HEK293T (cell line): ENCODE results near the gene SYT2.
"Not testable (repeated sequence)": the region's sequence is repeated elsewhere in the genome, so short reads cannot be mapped to it uniquely, and the experiment has no call there.

Experiments used
- ARNT ChIP-seq: fragments of 450-650 bp; IDR thresholded peaks from 2 replicates; pipeline ENCODE4 v1.6.1; 2017; ENCODE audit warnings: mild to moderate bottlenecking
- BHLHE40 ChIP-seq: fragments of 450-650 bp; IDR thresholded peaks from 2 replicates; pipeline ENCODE4 v1.6.1; 2016; ENCODE audit warnings: mild to moderate bottlenecking, moderate library complexity, borderline replicate concordance
- CTBP1 ChIP-seq: fragments of 450-650 bp; IDR thresholded peaks from 2 replicates; pipeline ENCODE4 v1.6.1; 2016; ENCODE audit warnings: borderline replicate concordance
- ELF4 ChIP-seq: fragments of 450-650 bp; IDR thresholded peaks from 2 replicates; pipeline ENCODE4 v1.6.1; 2017; ENCODE audit warnings: antibody characterized with exemption
- FOXK2 ChIP-seq: fragments of 450-650 bp; IDR thresholded peaks from 2 replicates; pipeline ENCODE4 v1.6.1; 2016; ENCODE audit warnings: mild to moderate bottlenecking
- FOXM1 ChIP-seq: fragments of 450-650 bp; IDR thresholded peaks from 2 replicates; pipeline ENCODE4 v1.6.1; 2017; ENCODE audit warnings: mild to moderate bottlenecking, borderline replicate concordance
- HDGF ChIP-seq: fragments of 450-650 bp; IDR thresholded peaks from 2 replicates; pipeline ENCODE4 v1.6.1; 2017; ENCODE audit warnings: antibody characterized with exemption, borderline replicate concordance
- L3MBTL2 ChIP-seq: fragments of 450-650 bp; conservative IDR thresholded peaks from 2 replicates; pipeline ENCODE4 v1.6.1; 2016; ENCODE audit warnings: mild to moderate bottlenecking
- LEF1 ChIP-seq: fragments of 450-650 bp; IDR thresholded peaks from 2 replicates; pipeline ENCODE4 v1.6.1; 2017; ENCODE audit warnings: mild to moderate bottlenecking, borderline replicate concordance
- PKNOX1 ChIP-seq: fragments of 450-650 bp; IDR thresholded peaks from 2 replicates; pipeline ENCODE4 v1.6.1; 2016
- SP1 ChIP-seq: fragments of 450-650 bp; IDR thresholded peaks from 2 replicates; pipeline ENCODE4 v1.6.1; 2017
- SUZ12 ChIP-seq: fragments of 450-650 bp; IDR thresholded peaks from 2 replicates; pipeline ENCODE4 v1.6.1; 2016; ENCODE audit warnings: mild to moderate bottlenecking
- TARDBP ChIP-seq: fragments of 450-650 bp; IDR thresholded peaks from 2 replicates; pipeline ENCODE4 v1.6.1; 2016
- ZNF384 ChIP-seq: fragments of 450-650 bp; IDR thresholded peaks from 2 replicates; pipeline ENCODE4 v1.6.1; 2016

DNA sequence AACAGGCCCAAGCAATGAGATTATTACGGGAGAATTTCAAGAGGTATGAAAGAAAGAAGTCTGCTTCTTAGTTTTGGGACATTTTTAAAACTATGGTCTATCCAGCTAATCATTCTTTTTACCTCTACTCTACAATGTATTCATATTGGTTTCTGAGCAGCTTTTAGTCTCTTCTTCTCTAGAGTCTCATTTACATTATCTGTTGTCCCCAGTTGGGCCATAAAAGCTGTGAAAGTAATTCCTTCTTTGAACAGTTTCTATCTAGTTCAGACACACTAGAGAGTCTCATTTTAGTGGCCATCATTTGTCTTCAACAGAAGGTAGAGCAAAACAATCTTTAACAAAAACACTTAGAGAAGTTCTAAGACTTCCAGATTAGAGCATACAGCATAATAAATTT lies 157.2 kb downstream of the SYT2 start:
- not testable (repeated sequence) for TF ChIP-seq ELF4, SUZ12, FOXM1, ZNF384, BHLHE40, CTBP1, SP1, L3MBTL2, LEF1, TARDBP, HDGF, FOXK2, ARNT, PKNOX1
